ENCODE measurements around the gene EHD1. TPM values are rescaled to one million over a fixed set of nuclear protein-coding genes. Genes with fewer than 3 reads are reported as not detected.
A peak's percentile ranks its signal among the peaks of the same experiment; 100 is the strongest.

The EHD1 gene
- total and polyA plus RNA-seq, 2 of the 8 experiments (the other 6 are each of a cell fraction or from before 2014, with no cell fraction given) = 31.5 to 42.9 TPM

DNA sequence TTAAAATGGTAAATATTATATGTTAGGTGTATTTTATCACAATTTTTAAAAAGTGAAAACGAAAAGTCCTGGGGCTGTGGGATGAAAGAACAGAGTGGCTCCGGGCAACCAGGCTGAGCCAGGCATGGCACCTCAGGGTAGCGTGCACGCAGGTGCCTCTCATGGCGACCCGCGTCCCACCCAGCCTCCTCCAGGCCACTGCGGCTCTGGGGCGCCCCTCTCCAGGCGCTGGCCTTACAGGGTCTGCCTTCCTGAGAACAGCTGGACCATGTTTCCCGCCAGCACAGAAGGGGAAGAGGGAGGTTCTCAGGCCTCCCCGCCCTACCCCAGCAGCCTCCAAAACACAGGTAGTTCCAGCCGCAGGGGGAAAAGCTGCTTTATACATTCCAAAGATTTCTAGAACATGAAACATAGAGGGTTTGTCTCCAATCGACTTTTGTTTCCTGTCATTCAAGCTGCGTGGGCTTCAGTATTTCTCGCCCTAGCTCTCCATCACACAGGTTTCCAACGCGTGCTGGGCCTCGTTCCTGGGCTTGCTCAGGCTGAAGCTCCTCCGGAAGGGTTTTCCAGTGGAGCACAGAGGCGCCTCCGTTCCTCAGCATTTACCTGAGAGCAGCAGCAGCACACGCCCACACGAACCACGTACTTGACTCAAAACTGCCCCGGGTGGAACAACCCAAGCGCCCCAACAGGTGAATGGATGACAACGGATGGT is 10.5 kb downstream of the EHD1 start:
- CTCF ChIA-PET (ENCODE audit: partially characterized antibody) = interaction anchor here (0.6 to 32.3 kb wide), 9 partner anchors 8 to 466 kb away, joined by 3 to 1058 read pairs (median 4); partner anchors contain the start of genes ARL2, BATF2 and EHD1
- 0 out of 2 replicates have a peak overlapping the region, but pooled peaks have one; percentile 72 for H4K8ac ChIP-seq (ENCODE audit: extremely low read depth, insufficient read depth, low read length)
- H3K4me3 ChIP-seq (ENCODE audit: extremely low read depth in 1 of 4, insufficient read depth in 2 of 4, low read depth in 3 of 4, low read length in 4 of 4) = no peak overlapping the region
- H2BK15ac ChIP-seq (ENCODE audit: low read length) = no peak overlapping the region
- H3K27me3 ChIP-seq (replicated peaks in 1 of 4; ENCODE audit: control insufficient read depth in 3 of 4, extremely low read depth in 1 of 4, insufficient read depth in 3 of 4, low read length in 3 of 4) = no peaks in the 10 kb centered on the region
- FAIRE-seq (no peak), DNase-seq (ENCODE audit: low read depth in 1 of 2, low spot score in 2 of 2) (no peak)
- 0 out of 4 replicates have a peak, but pooled peaks cover 0 to 5% of the 10 kb centered on the region in 2 experiments for H3K79me2 ChIP-seq (ENCODE audit: control insufficient read depth in 1 of 2, insufficient read depth in 2 of 2, low read length in 2 of 2)
- H3K4me2 ChIP-seq (ENCODE audit: insufficient read depth in 1 of 2, low read depth in 2 of 2, low read length in 2 of 2) = no peak overlapping the region
- H3K23ac ChIP-seq (ENCODE audit: insufficient read length) = no peak overlapping the region
- H3K79me1 ChIP-seq (ENCODE audit: low read depth, low read length) = peaks cover 10% of the 10 kb centered on the region
- H3K9ac ChIP-seq (replicated peaks in 1 of 4; ENCODE audit: extremely low read depth in 1 of 4, low read depth in 3 of 4, low read length in 3 of 4) = no peak overlapping the region
- no peak overlapping the region for H3K56ac ChIP-seq (replicated peaks; ENCODE audit: insufficient read length, low read depth, low read length)
- no peak overlapping the region for H3K18ac ChIP-seq (ENCODE audit: extremely low read depth, low read length)
- H3K4me1 ChIP-seq (replicated peaks in 1 of 4; ENCODE audit: control insufficient read depth in 3 of 4, insufficient read depth in 4 of 4, low read length in 3 of 4) = peaks cover 0 to 21% (median 13%) of the 10 kb centered on the region in 4 experiments; a peak in 6 of 7 replicates
- H3K27ac ChIP-seq (ENCODE audit: low read depth, low read length) = no peak overlapping the region
- no peak overlapping the region for H3K4ac ChIP-seq (replicated peaks; ENCODE audit: insufficient read length, low read depth, low read length)
- no peak overlapping the region for H2BK12ac ChIP-seq (ENCODE audit: low read depth, low read length)
- POLR2A ChIA-PET (ENCODE audit: partially characterized antibody) = interaction anchor here (1.3 to 25.7 kb wide), 3 partner anchors 14 to 17 kb away, joined by 4 to 408 read pairs (median 6); partner anchors contain the start of gene EHD1
- WGBS, 2 experiments (ENCODE audit: extremely low coverage in 1 of 2, insufficient coverage in 1 of 2, insufficient read length in 1 of 2, insufficient replicate concordance in 2 of 2, low coverage in 1 of 2, low lambda C conversion rate in 2 of 2, missing lambda C conversion rate in 1 of 2) = 96% methylated on average over 28 of the region's 28 CpGs; no CpG with 5 or more reads in 1 of the 2 experiments
- H4K20me1 ChIP-seq (replicated peaks in 1 of 2; ENCODE audit: control insufficient read depth in 1 of 2, insufficient read depth in 2 of 2, low read length in 2 of 2) = peaks cover 0 to 4% of the 10 kb centered on the region in 2 experiments
- H3K23me2 ChIP-seq (ENCODE audit: low read depth, low read length) = no peaks in the 10 kb centered on the region
- H4K91ac ChIP-seq (replicated peaks; ENCODE audit: insufficient read length, low read length) = no peak overlapping the region
- no peak overlapping the region for H2AK5ac ChIP-seq (ENCODE audit: low read depth, low read length)
- no peak overlapping the region for H2AFZ ChIP-seq (ENCODE audit: low read length)
- H2BK5ac ChIP-seq (ENCODE audit: low read depth, low read length) = no peak overlapping the region
- no peak overlapping the region for H3K14ac ChIP-seq (ENCODE audit: insufficient read length)
- H2BK120ac ChIP-seq (replicated peaks; ENCODE audit: low read depth, low read length) = no peak overlapping the region
- H4K5ac ChIP-seq (ENCODE audit: insufficient read length, low read depth, low read length) = no peak overlapping the region
- H3K36me3 ChIP-seq (ENCODE audit: control insufficient read depth in 2 of 4, insufficient read depth in 4 of 4, low read length in 3 of 4) = no peaks in the 10 kb centered on the region; a peak in 1 of 8 replicates
- no peak overlapping the region for H2BK20ac ChIP-seq (ENCODE audit: low read length)
- no peaks in the 10 kb centered on the region for H3K9me3 ChIP-seq (ENCODE audit: insufficient read depth in 2 of 2, low read depth in 1 of 2, low read length in 1 of 2)
- TF ChIP-seq GTF2F1 (IDR thresholded peaks at IDR 0.05; ENCODE audit: borderline replicate concordance, low read depth, low read length) (no peak), KDM1A (IDR thresholded peaks at IDR 0.05; ENCODE audit: borderline replicate concordance, low read length) (no peak), RAD21 (IDR thresholded peaks at IDR 0.05 in 1 of 2, conservative IDR thresholded peaks at IDR 0.05 in 1 of 2; ENCODE audit: low read depth in 2 of 2, low read length in 2 of 2) (no peak), CEBPB (IDR thresholded peaks at IDR 0.05; ENCODE audit: low read depth, low read length) (no peak), EP300 (IDR thresholded peaks at IDR 0.05; ENCODE audit: borderline replicate concordance in 1 of 2, low read depth in 2 of 2, low read length in 2 of 2) (no peak), TBP (IDR thresholded peaks at IDR 0.05; ENCODE audit: low read depth, low read length) (no peak), JUND (IDR thresholded peaks at IDR 0.05; ENCODE audit: low read length) (no peak), CHD2 (IDR thresholded peaks at IDR 0.05; ENCODE audit: low read length) (no peak), CREB1 (IDR thresholded peaks at IDR 0.05) (no peak)
- TF ChIP-seq, protein P1, sequence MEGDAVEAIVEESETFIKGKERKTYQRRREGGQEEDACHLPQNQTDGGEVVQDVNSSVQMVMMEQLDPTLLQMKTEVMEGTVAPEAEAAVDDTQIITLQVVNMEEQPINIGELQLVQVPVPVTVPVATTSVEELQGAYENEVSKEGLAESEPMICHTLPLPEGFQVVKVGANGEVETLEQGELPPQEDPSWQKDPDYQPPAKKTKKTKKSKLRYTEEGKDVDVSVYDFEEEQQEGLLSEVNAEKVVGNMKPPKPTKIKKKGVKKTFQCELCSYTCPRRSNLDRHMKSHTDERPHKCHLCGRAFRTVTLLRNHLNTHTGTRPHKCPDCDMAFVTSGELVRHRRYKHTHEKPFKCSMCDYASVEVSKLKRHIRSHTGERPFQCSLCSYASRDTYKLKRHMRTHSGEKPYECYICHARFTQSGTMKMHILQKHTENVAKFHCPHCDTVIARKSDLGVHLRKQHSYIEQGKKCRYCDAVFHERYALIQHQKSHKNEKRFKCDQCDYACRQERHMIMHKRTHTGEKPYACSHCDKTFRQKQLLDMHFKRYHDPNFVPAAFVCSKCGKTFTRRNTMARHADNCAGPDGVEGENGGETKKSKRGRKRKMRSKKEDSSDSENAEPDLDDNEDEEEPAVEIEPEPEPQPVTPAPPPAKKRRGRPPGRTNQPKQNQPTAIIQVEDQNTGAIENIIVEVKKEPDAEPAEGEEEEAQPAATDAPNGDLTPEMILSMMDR (IDR thresholded peaks at IDR 0.05; ENCODE audit: control extremely low read depth in 1 of 3, insufficient read depth in 1 of 3, low read depth in 1 of 3, low read length in 3 of 3) = no peak
